Uterus (tissue), 2 donors: ENCODE data around the gene NIN.

Experiments used
- POLR2A ChIP-seq, 2 donors: fragments of 450-650 bp; IDR thresholded peaks; one replicate each; pipeline ENCODE4 v1.6.1; 2016; ENCODE audit warnings: antibody characterized with exemption in 2 of 2, mild to moderate bottlenecking in 1 of 2, moderate library complexity in 1 of 2
- TF ChIP-seq, protein P1 (sequence below), 4 experiments: fragments of 200-600 bp in 2 of 4; fragments of 450-650 bp in 2 of 4; sonication (generic) in 2 of 4; IDR thresholded peaks; one replicate each; pipeline ENCODE4 v1.5.1; 2016 to 2019; ENCODE audit warnings: antibody characterized with exemption in 4 of 4, mild to moderate bottlenecking in 2 of 4, moderate library complexity in 1 of 4

DNA sequence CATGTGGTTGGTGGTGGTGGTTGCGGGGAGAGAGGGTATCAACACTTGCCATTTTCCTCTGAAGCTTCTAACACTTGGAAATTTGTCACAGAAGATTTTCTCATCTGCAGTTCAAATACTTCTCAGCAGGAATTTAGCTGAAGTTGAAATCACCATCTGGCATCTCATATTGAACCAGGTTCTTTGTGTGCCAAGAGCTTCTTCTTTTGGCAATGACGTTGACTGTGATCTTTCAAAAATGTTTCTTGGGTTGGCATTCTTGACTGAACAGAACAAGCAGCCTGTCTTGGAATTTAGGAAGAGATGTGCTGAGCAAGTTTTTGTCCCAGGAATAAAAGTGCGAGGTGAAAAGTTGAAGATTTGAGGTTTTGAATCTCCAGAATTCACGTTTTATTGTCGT is 8.7 kb upstream of the NIN start:
- no peak for TF ChIP-seq POLR2A (IDR thresholded peaks at IDR 0.05)
- TF ChIP-seq, protein P1, sequence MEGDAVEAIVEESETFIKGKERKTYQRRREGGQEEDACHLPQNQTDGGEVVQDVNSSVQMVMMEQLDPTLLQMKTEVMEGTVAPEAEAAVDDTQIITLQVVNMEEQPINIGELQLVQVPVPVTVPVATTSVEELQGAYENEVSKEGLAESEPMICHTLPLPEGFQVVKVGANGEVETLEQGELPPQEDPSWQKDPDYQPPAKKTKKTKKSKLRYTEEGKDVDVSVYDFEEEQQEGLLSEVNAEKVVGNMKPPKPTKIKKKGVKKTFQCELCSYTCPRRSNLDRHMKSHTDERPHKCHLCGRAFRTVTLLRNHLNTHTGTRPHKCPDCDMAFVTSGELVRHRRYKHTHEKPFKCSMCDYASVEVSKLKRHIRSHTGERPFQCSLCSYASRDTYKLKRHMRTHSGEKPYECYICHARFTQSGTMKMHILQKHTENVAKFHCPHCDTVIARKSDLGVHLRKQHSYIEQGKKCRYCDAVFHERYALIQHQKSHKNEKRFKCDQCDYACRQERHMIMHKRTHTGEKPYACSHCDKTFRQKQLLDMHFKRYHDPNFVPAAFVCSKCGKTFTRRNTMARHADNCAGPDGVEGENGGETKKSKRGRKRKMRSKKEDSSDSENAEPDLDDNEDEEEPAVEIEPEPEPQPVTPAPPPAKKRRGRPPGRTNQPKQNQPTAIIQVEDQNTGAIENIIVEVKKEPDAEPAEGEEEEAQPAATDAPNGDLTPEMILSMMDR (IDR thresholded peaks at IDR 0.05), result no peak
